GM10248 (cell line): ENCODE data around the gene BAMBI.

Experiments used
- CTCF ChIA-PET: fragments of 300-600 bp; sonication (Branson Sonifier 250); formaldehyde crosslinking; extraction: SDS; loops from one replicate; lab custom pipeline; 2021; ENCODE audit warnings: antibody characterized with exemption; lab: Yijun Ruan, JAX
- POLR2A ChIA-PET: fragments of 350-650 bp; sonication (Branson Sonifier 250); formaldehyde crosslinking; extraction: SDS; loops from one replicate; lab custom pipeline; 2020; ENCODE audit warnings: antibody characterized with exemption; lab: Yijun Ruan, JAX
- DNase-seq: peaks from one replicate; pipeline ENCODE4 v3.0.0; 2012; ENCODE audit errors: extremely low spot score
- TF ChIP-seq, protein P1 (sequence below): IDR thresholded peaks from 2 replicates; pipeline ENCODE4 v1.5.1; 2012; ENCODE audit warnings: mild to moderate bottlenecking, low read depth; ENCODE audit errors: extremely low read depth, missing control alignments, control extremely low read depth

BAMBI gene

DNA sequence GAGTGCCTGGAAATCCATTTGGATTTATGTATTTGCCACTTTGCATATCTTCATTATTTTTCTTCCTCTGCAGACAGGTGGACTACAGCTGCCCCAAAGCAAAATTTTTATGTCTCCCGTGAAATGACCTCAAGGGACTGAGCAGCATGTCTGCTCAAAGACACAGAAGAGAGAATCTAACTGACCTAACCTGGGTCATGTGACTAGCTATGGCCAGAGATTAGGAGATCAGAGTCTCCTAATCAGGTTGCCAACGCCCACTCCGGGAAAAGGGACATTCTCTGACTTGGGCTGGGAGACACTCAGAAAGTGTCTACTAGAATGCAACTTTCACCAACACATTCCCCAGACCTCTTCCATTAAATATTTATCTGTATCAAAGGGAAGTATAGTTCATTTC is 2.5 kb upstream of the BAMBI start:
- no peak for DNase-seq
- TF ChIP-seq, protein P1, sequence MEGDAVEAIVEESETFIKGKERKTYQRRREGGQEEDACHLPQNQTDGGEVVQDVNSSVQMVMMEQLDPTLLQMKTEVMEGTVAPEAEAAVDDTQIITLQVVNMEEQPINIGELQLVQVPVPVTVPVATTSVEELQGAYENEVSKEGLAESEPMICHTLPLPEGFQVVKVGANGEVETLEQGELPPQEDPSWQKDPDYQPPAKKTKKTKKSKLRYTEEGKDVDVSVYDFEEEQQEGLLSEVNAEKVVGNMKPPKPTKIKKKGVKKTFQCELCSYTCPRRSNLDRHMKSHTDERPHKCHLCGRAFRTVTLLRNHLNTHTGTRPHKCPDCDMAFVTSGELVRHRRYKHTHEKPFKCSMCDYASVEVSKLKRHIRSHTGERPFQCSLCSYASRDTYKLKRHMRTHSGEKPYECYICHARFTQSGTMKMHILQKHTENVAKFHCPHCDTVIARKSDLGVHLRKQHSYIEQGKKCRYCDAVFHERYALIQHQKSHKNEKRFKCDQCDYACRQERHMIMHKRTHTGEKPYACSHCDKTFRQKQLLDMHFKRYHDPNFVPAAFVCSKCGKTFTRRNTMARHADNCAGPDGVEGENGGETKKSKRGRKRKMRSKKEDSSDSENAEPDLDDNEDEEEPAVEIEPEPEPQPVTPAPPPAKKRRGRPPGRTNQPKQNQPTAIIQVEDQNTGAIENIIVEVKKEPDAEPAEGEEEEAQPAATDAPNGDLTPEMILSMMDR, result no peak
- ChIA-PET CTCF (interaction anchor here (2.3 to 4.3 kb wide), 2 partner anchors 11 to 629 kb away, joined by 8 to 20 read pairs; no protein-coding TSS in a partner anchor), POLR2A (no interaction called here)

DNA sequence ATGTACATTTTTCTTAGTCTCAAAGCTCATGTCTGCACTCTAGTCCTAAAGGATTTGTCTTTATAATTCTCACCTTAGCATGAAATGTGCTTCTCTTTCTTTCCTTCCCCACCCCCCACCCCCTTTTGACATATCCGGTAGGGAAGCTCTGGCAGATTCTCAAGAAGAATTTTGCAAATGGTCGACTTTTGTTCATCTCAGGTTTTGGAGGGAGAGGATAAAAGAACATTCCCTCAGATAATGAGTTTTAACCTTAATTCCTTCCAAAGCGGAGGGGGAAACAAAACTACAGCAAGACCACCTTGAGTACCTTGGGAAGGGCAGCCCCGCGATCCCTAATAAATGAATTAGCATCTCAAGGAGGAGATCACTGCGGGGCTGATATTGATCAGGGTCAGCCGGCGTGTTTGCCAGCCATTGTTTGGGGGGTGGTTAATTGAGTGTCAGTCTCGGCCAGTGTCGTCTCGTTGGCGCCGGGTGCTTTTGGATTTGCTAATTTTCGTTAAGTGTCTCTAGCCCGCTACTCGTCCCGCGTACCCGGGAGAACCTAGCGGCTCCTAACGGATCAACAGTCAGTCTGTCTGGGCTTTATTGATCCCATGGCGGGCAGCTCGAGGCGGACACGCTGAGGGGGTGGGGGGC is 874 bp upstream of the BAMBI start:
- no peak for DNase-seq
- TF ChIP-seq, protein P1, result no peak
- CTCF ChIA-PET, result interaction anchor here (0.6 to 0.9 kb wide), 2 partner anchors 37 to 453 kb away, joined by 3 read pairs; no protein-coding TSS in a partner anchor
- POLR2A ChIA-PET, result no interaction called here

DNA sequence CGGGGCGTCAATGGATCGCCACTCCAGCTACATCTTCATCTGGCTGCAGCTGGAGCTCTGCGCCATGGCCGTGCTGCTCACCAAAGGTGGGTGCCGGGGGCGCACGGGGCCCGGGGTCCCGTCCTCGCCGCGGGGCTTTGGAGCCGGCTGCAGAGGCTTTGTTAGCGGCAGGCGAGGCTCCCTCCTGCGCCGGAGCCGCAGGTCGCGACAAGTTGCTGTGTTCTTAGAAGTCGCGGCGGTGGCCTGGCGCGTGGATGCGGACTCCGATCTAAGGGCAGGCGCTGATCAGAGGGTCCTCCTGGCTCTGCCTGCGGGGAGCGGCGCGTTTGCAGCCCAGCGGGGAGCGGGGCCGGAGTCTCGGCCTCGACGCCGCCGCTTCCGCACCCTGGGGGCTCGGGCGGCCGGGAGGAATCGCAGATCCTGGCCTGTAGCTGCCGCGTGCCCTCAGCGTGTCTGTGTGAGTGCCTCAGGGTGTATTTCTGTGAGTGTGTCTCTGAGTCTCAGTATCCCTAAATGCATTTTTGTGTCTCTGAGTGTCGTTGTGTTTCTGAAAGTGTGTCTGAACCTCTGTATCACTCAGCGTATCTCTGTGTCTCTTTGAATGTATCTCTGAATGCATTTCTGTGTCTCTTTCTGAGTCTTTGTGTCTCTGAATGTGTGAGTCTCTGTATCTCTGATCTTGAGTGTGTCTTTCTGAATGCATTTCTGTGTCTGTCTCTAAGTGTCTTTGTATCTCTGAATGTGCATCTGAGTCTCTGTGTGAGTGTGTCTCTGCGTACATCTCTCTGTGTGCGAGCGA is 766 bp downstream of the BAMBI start:
- TF ChIP-seq, protein P1, result no peak
- DNase-seq, result no peak
- CTCF ChIA-PET, result interaction anchor here (0.7 kb wide), 1 partner anchor 10 kb away, joined by 3 read pairs; no protein-coding TSS in a partner anchor
- POLR2A ChIA-PET, result no interaction called here

DNA sequence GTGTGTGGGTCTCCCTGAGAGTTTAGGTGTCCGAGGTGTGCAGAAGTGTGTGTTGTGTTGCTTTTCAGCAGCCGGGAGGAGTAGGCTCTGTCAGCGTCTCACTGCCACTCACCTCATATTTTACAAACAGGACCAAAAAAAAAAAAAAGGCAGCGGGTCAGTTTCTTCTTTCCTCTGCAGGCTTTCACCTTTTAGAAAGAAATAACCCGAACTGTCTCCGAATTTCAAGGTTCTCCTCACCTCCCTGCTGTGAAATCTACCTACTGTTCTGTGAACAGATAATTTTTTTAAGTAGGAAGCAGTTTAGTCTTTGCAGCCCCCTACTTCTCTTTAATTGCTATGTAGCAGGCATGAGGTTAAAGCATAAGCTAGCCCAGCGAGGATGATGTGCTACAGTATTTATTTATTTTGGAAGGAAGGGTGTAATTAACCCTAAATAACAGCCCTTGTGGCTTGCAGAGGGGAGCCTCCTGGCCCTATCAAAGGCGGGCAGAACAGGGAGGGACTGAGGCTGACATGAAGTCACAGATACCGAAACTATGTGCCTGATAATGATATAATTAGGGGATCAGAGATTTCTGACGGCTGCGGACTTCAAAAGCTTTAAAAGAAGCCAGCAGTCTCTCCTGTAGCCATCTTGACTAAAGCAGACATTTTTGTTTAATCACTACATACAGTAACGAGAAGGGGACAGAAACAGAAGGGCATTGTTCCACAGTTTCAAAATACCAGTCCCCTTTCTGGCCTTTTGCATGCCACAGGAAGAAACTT is 1.6 kb downstream of the BAMBI start:
- CTCF ChIA-PET, result no interaction called here
- no peak for DNase-seq
- POLR2A ChIA-PET, result no interaction called here
- TF ChIP-seq, protein P1, result no peak

- CTCF ChIA-PET, result interaction anchor here (3.5 kb wide), 1 partner anchor 16 kb away, joined by 12 read pairs; no protein-coding TSS in a partner anchor
- TF ChIP-seq, protein P1, result no peak
- DNase-seq, result no peak
- POLR2A ChIA-PET, result no interaction called here
Measured at GRCh38 chr10:28679581-28680357, 2.4 kb downstream of the BAMBI start.
